ENCODE results near the gene SDHB. TPM values are rescaled to one million over a fixed set of nuclear protein-coding genes. Genes with fewer than 3 reads are reported as not detected.

SDHB gene
- total RNA-seq, result 100 to 1,000 TPM; 151 to 155 TPM

DNA sequence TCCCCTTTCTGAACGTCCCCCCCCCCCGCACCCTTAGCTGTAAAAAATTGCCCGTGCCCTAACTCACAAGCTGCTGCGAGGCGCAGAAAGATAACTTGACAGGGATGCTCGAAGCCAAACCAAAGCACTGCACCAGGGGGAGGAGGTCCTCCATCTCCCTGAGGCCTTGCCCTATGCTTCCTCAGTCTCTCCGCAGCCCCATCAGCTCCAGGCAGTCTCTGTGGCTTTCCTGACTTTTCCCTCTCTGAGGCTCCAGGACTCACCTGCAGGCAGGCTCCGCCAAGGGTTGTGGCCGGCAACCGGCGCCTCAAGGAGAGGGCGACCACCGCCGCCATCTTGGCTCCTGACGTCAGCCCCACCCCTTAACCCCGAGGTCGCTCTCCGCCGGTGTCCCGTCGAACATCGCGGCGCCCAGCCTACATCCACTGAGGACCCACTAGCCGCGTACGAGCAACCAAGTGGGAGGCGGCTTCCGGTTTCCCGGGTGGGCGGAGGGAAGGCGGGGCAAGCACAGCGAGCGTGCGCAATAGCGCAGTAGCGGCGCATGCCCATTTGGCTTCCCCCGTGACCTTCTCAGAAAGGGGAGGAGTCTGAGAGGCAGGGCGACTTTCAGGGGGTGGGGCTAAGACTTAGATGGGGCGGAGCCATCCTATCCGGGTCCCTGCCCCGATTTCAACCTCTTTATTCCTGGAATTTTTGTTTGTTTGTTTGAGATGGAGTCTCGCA lies at the start of gene SDHB:
Gene SDHB (minus strand): TSS at position 348 of the 726 bp plus-strand sequence. CDS start 13 bp downstream, at position 335.
- POLR2A ChIA-PET, result interaction anchor here (0.9 kb wide), 1 partner anchor 149 kb away, joined by 3 read pairs; no protein-coding TSS in a partner anchor
- CTCF ChIA-PET, result no interaction called here

- CTCF ChIA-PET, result no interaction called here
- POLR2A ChIA-PET, result no interaction called here
These were observed 48.4 kb upstream of the SDHB start for GRCh38 chr1:17102232-17102631.

GRCh38 chr1:17101261-17101660 lies 47.4 kb upstream of the SDHB start:
- POLR2A ChIA-PET, result no interaction called here

GRCh38 chr1:17099616-17100340 lies 45.9 kb upstream of the SDHB start:
- CTCF ChIA-PET, result no interaction called here
- POLR2A ChIA-PET, result no interaction called here

More at GRCh38 chr1:17101261-17101660, 47.4 kb upstream of the SDHB start:
- CTCF ChIA-PET, result no interaction called here

- CTCF ChIA-PET, result interaction anchor here (0.6 kb wide), 1 partner anchor 23 kb away, joined by 3 read pairs; no protein-coding TSS in a partner anchor
These were observed 44.9 kb upstream of the SDHB start for GRCh38 chr1:17098446-17099317.

GRCh38 chr1:17097787-17098186 lies 44.0 kb upstream of the SDHB start:
- POLR2A ChIA-PET, result no interaction called here
- CTCF ChIA-PET, result interaction anchor here (0.6 kb wide), 2 partner anchors 24 to 30 kb away, joined by 3 to 5 read pairs; no protein-coding TSS in a partner anchor

More at GRCh38 chr1:17098446-17099317, 44.9 kb upstream of the SDHB start:
- POLR2A ChIA-PET, result no interaction called here

DNA sequence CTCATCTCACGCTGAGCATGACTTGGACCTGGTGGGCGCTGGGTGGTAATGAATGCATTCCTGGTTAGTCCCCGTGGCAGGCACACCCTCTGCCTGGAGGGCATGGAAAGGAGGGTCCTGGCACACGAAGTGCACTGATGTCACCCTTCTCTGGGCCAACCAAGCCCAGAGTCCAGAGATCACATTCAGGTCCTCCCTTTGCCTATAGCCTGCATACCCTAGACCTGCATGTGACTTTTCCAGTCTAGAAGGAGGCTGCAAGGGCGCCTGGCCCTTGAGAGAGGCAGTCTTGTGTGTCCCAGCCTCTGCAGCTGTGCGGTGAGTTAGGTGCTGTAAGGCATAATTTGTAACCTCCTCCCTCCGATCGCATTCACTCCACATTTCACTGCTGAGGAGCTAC lies 43.3 kb upstream of the SDHB start:
- CTCF ChIA-PET, result no interaction called here
- POLR2A ChIA-PET, result no interaction called here

GRCh38 chr1:17096584-17096983 lies 42.8 kb upstream of the SDHB start:
- CTCF ChIA-PET, result no interaction called here
- POLR2A ChIA-PET, result no interaction called here

DNA sequence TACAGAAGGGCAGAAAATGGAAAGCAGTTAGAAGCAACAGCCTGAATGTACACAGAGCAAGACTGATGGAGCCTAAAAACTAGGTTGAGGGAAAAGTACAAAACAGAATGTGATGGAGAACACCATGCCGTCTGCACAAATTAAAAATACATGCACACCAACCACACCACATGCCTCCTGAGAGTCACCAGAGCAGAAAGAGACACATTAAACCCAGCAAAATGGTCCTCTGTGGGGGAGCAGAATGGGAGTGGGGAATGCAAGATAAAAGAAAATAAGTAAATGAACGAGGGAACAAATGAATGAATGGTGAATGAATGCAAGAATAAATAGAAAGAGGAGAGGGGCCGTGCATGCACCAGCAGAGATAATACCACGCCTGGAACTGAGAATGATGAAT lies 41.3 kb upstream of the SDHB start:
- POLR2A ChIA-PET, result no interaction called here

GRCh38 chr1:17094664-17095063 lies 40.8 kb upstream of the SDHB start:
- ChIA-PET POLR2A (no interaction called here), CTCF (no interaction called here)

More for the DNA sequence above, 41.3 kb upstream of the SDHB start:
- CTCF ChIA-PET, result no interaction called here

DNA sequence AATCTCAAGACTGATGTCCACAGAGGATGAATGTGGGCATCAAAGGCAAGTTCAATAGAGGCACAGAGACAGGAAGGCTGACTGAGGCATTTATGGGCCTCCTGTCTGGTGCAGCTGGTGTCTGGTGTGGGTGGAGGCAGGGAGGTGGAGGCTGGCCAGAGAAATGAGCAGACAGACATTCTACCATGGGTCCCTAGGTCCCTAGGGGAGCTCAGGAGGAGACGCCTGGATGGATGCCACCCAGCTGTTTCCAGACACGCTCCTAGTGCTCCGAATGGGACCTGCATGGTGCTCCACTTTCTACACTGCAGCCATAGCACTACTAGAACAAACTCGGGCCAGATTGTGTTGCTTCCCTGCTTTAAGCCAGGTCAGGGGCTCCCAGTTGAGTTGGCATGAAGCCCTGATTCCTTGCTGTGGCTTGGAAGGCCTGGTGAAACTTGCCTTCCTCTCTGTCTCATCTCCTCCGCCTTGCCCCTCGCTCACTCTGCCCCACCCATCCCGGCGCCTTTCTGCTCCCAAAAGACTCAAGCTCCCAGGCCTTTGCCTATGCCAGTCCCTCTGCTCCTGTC lies 40.1 kb upstream of the SDHB start:
- POLR2A ChIA-PET, result no interaction called here
- CTCF ChIA-PET, result no interaction called here

DNA sequence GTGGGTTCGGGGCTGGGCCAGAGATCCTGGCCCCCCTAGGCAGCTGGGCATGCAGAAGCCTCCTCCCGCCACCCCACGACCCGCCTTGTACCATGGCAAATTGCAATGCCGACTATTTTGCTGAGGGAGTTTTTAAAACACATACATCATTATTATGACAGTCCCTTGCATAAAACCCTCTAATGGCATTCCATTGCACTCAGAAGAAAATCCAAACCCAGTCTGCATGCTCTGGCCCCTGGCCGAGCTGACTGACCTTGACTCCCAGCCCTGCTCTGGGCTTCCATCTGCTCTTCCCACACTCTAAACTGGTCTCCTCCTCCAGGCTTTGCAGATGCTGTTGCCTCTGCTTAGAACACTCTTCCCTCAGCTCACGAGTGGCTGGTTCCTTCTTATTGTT lies 37.4 kb upstream of the SDHB start:
- POLR2A ChIA-PET, result no interaction called here
- CTCF ChIA-PET, result no interaction called here

- CTCF ChIA-PET, result interaction anchor here (0.5 kb wide), 1 partner anchor 1473 kb away, joined by 3 read pairs; no protein-coding TSS in a partner anchor
These were observed 35.7 kb upstream of the SDHB start for GRCh38 chr1:17089506-17089905.

GRCh38 chr1:17086751-17087150 lies 32.9 kb upstream of the SDHB start:
- ChIA-PET CTCF (no interaction called here), POLR2A (no interaction called here)

More at GRCh38 chr1:17089506-17089905, 35.7 kb upstream of the SDHB start:
- POLR2A ChIA-PET, result no interaction called here

DNA sequence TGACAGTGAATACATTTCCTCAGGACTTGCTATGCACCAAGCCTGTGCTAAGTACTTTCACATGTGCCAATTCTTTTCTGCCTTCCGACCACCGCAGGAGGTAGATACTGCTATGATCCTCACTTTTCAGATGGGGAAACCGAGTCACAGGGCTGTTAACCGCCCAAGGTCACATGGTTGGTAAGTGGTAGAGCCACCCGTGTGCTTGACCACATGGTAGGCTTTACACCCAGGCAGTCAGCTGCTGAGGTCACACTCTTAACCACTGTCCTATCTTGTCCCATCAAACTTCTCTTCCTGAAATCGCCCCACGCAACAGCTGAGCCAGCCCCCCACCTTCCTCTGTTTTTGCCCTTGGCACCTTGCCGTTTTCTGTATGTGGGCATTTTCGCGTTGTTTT lies 31.0 kb upstream of the SDHB start:
- CTCF ChIA-PET, result no interaction called here
- POLR2A ChIA-PET, result no interaction called here

DNA sequence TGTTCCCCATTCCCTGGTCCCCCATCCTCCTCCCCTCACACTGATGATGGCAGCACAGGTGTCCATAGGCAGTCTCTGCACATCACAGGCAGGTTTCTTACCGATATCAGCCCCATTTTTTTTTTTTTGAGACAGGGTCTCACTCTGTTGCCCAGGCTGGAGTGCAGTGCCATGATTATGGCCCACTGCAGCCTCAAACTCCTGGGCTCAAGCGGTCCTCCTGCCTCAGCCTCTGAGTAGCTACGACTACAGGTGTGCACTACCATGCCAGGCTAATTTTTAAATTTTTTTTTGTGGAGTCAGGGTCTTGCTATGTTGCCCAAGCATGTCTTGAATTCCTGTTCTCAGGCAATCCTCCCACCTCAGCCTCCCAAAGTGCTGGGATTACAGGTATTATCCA lies 28.9 kb upstream of the SDHB start:
- CTCF ChIA-PET, result no interaction called here
- POLR2A ChIA-PET, result no interaction called here

- POLR2A ChIA-PET, result no interaction called here
- CTCF ChIA-PET, result no interaction called here
These were observed 27.6 kb upstream of the SDHB start for GRCh38 chr1:17081439-17081838.

- CTCF ChIA-PET, result no interaction called here
- POLR2A ChIA-PET, result no interaction called here
These were observed 27.0 kb upstream of the SDHB start for GRCh38 chr1:17080880-17081279.

DNA sequence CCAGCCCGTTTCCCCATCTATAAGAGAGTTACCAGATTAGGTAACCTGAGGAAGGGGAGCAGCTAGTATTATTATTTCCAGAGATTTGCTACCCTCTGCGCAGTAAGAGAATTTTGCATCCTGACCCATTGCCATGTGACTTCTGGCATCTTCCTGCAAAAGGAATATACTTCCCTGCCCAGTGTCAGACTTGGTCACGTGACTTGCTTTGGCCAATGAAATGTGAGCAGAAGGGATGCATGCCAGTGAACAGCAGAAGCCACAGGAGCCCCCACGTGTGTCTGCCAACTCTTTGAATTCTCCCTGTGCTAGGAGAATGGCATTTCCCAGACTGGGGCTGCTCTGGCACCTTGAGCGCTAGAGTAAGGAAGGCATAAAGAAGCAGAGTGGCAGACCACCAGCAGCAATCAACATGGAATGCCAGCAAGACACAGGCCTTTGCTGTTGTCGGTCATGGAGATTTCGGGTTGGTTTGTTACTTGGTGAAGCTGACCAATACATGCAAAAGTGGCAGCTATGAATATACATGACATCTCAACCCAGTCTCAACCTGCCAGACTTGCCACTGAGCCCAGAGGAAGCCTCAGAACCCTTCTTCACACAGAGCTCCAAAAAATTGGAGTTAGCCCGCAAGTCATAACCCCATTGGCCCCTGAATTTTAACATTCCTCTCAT lies 26.4 kb upstream of the SDHB start:
- ChIA-PET POLR2A (no interaction called here), CTCF (no interaction called here)
